Middle frontal gyrus (tissue), 1 donor: ENCODE data around the gene GFI1B.
"Not testable (repeated sequence)": the region's sequence is repeated elsewhere in the genome, so short reads cannot be mapped to it uniquely, and the experiment has no call there.

Source experiments
- DNase-seq: peaks from one replicate; pipeline ENCODE4 v3.0.0-alpha.2; 2015; ENCODE audit warnings: low spot score; ENCODE audit errors: extremely low spot score

GFI1B gene

GRCh38 chr9:132990781-132991180 is 12.3 kb downstream of the GFI1B start:
- DNase-seq: no peak

GRCh38 chr9:132991351-132992300 is 13.1 kb downstream of the GFI1B start:
- no peak for DNase-seq

GRCh38 chr9:132993511-132993939 is 15.0 kb downstream of the GFI1B start:
- DNase-seq: no peak

GRCh38 chr9:132994410-132995120 is 16.1 kb downstream of the GFI1B start:
- DNase-seq: no peak

- DNase-seq: no peak
Measured at GRCh38 chr9:132995121-132995420, 16.6 kb downstream of the GFI1B start.

- no peak for DNase-seq
Measured at GRCh38 chr9:132995879-132996278, 17.4 kb downstream of the GFI1B start.

- DNase-seq: no peak
Measured at GRCh38 chr9:132996526-132996925, 18.0 kb downstream of the GFI1B start.

- DNase-seq: no peak
Measured at GRCh38 chr9:132997591-132997990, 19.1 kb downstream of the GFI1B start.

- not testable (repeated sequence) for DNase-seq
Measured at GRCh38 chr9:132998221-132998620, 19.7 kb downstream of the GFI1B start.

- no peak for DNase-seq
Measured at GRCh38 chr9:132998831-132999635, 20.5 kb downstream of the GFI1B start.

- DNase-seq: no peak
Measured at GRCh38 chr9:133002147-133003070, 23.9 kb downstream of the GFI1B start.

GRCh38 chr9:133003071-133003461 is 24.6 kb downstream of the GFI1B start:
- no peak for DNase-seq

GRCh38 chr9:133003671-133004090 is 25.2 kb downstream of the GFI1B start:
- no peak for DNase-seq

- DNase-seq: no peak
Measured at GRCh38 chr9:133004091-133004998, 25.9 kb downstream of the GFI1B start.

GRCh38 chr9:133004999-133005760 is 26.7 kb downstream of the GFI1B start:
- DNase-seq: no peak

GRCh38 chr9:133005957-133006356 is 27.5 kb downstream of the GFI1B start:
- no peak for DNase-seq

GRCh38 chr9:133006731-133007352 is 28.3 kb downstream of the GFI1B start:
- DNase-seq: no peak

- no peak for DNase-seq
Measured at GRCh38 chr9:133008406-133008805, 29.9 kb downstream of the GFI1B start.
